Neural cell (in vitro differentiated cells): Measurements from ENCODE around the gene RNU11.

Experiments
- CTCF ChIP-seq: fragments of 450-650 bp; IDR thresholded peaks from 2 replicates; pipeline ENCODE4 v1.5.1; 2014; ENCODE audit warnings: antibody characterized with exemption, mild to moderate bottlenecking, moderate library complexity; ENCODE audit not compliant: poor library complexity, severe bottlenecking
- EP300 ChIP-seq: fragments of 450-650 bp; conservative IDR thresholded peaks from 2 replicates; pipeline ENCODE4 v1.6.1; 2014; ENCODE audit warnings: antibody characterized with exemption, mild to moderate bottlenecking, moderate library complexity; ENCODE audit not compliant: poor library complexity, severe bottlenecking
- EZH2 ChIP-seq: fragments of 200-600, 300-800 bp; shearing (Covaris generic), sonication (generic); IDR thresholded peaks from 2 replicates; pipeline ENCODE4 v1.6.1; 2014; ENCODE audit warnings: antibody characterized with exemption, low read length, borderline replicate concordance, mild to moderate bottlenecking; ENCODE audit not compliant: insufficient read depth, poor library complexity, severe bottlenecking
- POLR2AphosphoS5 ChIP-seq: IDR thresholded peaks from 2 replicates; pipeline ENCODE4 v1.6.1; 2012
- SMC3 ChIP-seq: fragments of 450-650 bp; conservative IDR thresholded peaks from 2 replicates; pipeline ENCODE4 v1.6.1; 2014; ENCODE audit warnings: antibody characterized with exemption, mild to moderate bottlenecking, moderate library complexity; ENCODE audit not compliant: poor library complexity

- TF ChIP-seq CTCF (no peak), POLR2AphosphoS5 (no peak), EZH2 (no peak), SMC3 (no peak), EP300 (no peak)
These were observed 34.4 kb downstream of the RNU11 start for GRCh38 chr1:28682840-28683239.
